ENCODE results near the gene SLC26A5. TPM values are rescaled to one million over a fixed set of nuclear protein-coding genes. Genes with fewer than 3 reads are reported as not detected.

Gene SLC26A5
- total RNA-seq, 1 experiment from 2014 or later = not detected

GRCh38 chr7:103349805-103350204 is 96.2 kb downstream of the SLC26A5 start:
- in situ Hi-C loops (cut with HindIII; ENCODE audit: low pct_unique_long_range_greater_than_20kb, low sequenced_read_pairs) = no loop called here

GRCh38 chr7:103348959-103349358 is 97.0 kb downstream of the SLC26A5 start:
- BruUV-seq (replicated peaks) = no TSS peak
- Histone ChIP-seq H3K27ac (ENCODE audit: low read length) (peak overlapping the region; percentile 95), H3K4me1 (ENCODE audit: control insufficient read depth, insufficient read depth, low read length) (peaks cover 19% of the 10 kb centered on the region), H3K27me3 (ENCODE audit: control insufficient read depth, insufficient read depth, low read length) (no peaks in the 10 kb centered on the region), H3K36me3 (ENCODE audit: control insufficient read depth, insufficient read depth, low read length) (peaks cover 4% of the 10 kb centered on the region), H3K9me3 (ENCODE audit: control insufficient read depth, insufficient read depth, low read depth, low read length) (no peaks in the 10 kb centered on the region), H3K4me3 (ENCODE audit: low read depth in 2 of 2, low read length in 2 of 2) (peak overlapping the region; percentile 87; a peak in 3 of 4 replicates)
- intact Hi-C loops (cut with micrococcal nuclease; ENCODE audit: unreplicated experiment) = no loop called here
- DNase-seq (ENCODE audit: low read depth, low spot score) = no peak
- ATAC-seq = no peak
- TF ChIP-seq CTCF (IDR thresholded peaks at IDR 0.05) = no peak
- TF ChIP-seq REST (IDR thresholded peaks at IDR 0.05; ENCODE audit: insufficient read depth in 1 of 2, low read depth in 2 of 2, low read length in 1 of 2) = no peak
- no peak for TF ChIP-seq SIN3A (IDR thresholded peaks at IDR 0.05; ENCODE audit: borderline replicate concordance, insufficient read depth, low read depth, low read length)
- no peak for TF ChIP-seq POLR2AphosphoS5 (IDR thresholded peaks at IDR 0.05; ENCODE audit: low read depth, low read length)
- in situ Hi-C loops (cut with HindIII; ENCODE audit: low pct_unique_long_range_greater_than_20kb, low sequenced_read_pairs) = no loop called here
- POLR2A ChIA-PET = no interaction called here
- CTCF ChIA-PET = no interaction called here

More at GRCh38 chr7:103349805-103350204, 96.2 kb downstream of the SLC26A5 start:
- ATAC-seq (no peak), DNase-seq (ENCODE audit: low read depth, low spot score) (no peak)
- Histone ChIP-seq H3K27me3 (ENCODE audit: control insufficient read depth, insufficient read depth, low read length) (no peaks in the 10 kb centered on the region), H3K4me3 (ENCODE audit: low read depth in 2 of 2, low read length in 2 of 2) (peak overlapping the region; percentile 87; a peak in 3 of 4 replicates), H3K9me3 (ENCODE audit: control insufficient read depth, insufficient read depth, low read depth, low read length) (no peaks in the 10 kb centered on the region), H3K36me3 (ENCODE audit: control insufficient read depth, insufficient read depth, low read length) (peaks cover 9% of the 10 kb centered on the region), H3K27ac (ENCODE audit: low read length) (no peak overlapping the region), H3K4me1 (ENCODE audit: control insufficient read depth, insufficient read depth, low read length) (peaks cover 19% of the 10 kb centered on the region)
- POLR2A ChIA-PET = no interaction called here
- intact Hi-C loops (cut with micrococcal nuclease; ENCODE audit: unreplicated experiment) = no loop called here
- TF ChIP-seq SIN3A (IDR thresholded peaks at IDR 0.05; ENCODE audit: borderline replicate concordance, insufficient read depth, low read depth, low read length) (no peak), REST (IDR thresholded peaks at IDR 0.05; ENCODE audit: insufficient read depth in 1 of 2, low read depth in 2 of 2, low read length in 1 of 2) (no peak), TCF7L2 (IDR thresholded peaks at IDR 0.05; ENCODE audit: low read depth, low read length) (no peak), CTCF (IDR thresholded peaks at IDR 0.05) (no peak)
- CTCF ChIA-PET = no interaction called here
- no TSS peak for BruUV-seq (replicated peaks)
